ENCODE results near the gene AVL9. TPM values are rescaled to one million over a fixed set of nuclear protein-coding genes. Genes with fewer than 3 reads are reported as not detected.

AVL9 gene
- polyA plus RNA-seq, 2 of the 4 experiments (the other 2 are of a cell fraction) = 24.0 to 36.1 TPM

GRCh38 chr7:32522746-32523530 is 27.6 kb downstream of the AVL9 start:
- CTCF ChIA-PET = no interaction called here
- peaks cover 35% of the 10 kb centered on the region for H3K9me3 ChIP-seq
- no peak for DNase-seq (ENCODE audit: low read depth in 1 of 2, low spot score in 1 of 2)
- no peak overlapping the region for H3K4me2 ChIP-seq
- H3K4me1 ChIP-seq = no peaks in the 10 kb centered on the region
- TF ChIP-seq E2F6 (IDR thresholded peaks at IDR 0.05; ENCODE audit: borderline replicate concordance, low read depth) = no peak
- no peak for TF ChIP-seq ZFP36 (IDR thresholded peaks at IDR 0.05; ENCODE audit: borderline replicate concordance, partially characterized antibody)
- TF ChIP-seq NPAS2 (CRISPR knock-in tag; IDR thresholded peaks at IDR 0.05; ENCODE audit: borderline replicate concordance) = no peak
- TF ChIP-seq POLR2A (IDR thresholded peaks at IDR 0.05; ENCODE audit: low read length) = no peak
- no peak for TF ChIP-seq FOSL2 (IDR thresholded peaks at IDR 0.05)
- no peak for TF ChIP-seq FOSL2 (CRISPR knock-in tag; IDR thresholded peaks at IDR 0.05)
- no peak for TF ChIP-seq EP300 (IDR thresholded peaks at IDR 0.05)
- TF ChIP-seq, protein P1, sequence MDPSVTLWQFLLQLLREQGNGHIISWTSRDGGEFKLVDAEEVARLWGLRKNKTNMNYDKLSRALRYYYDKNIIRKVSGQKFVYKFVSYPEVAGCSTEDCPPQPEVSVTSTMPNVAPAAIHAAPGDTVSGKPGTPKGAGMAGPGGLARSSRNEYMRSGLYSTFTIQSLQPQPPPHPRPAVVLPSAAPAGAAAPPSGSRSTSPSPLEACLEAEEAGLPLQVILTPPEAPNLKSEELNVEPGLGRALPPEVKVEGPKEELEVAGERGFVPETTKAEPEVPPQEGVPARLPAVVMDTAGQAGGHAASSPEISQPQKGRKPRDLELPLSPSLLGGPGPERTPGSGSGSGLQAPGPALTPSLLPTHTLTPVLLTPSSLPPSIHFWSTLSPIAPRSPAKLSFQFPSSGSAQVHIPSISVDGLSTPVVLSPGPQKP (IDR thresholded peaks at IDR 0.05; ENCODE audit: low read depth, low read length) = no peak
- TF ChIP-seq PHF8 (IDR thresholded peaks at IDR 0.05; ENCODE audit: borderline replicate concordance, low read depth) = no peak
- no peak for TF ChIP-seq CHD2 (IDR thresholded peaks at IDR 0.05; ENCODE audit: low read length, partially characterized antibody)
- no peak for TF ChIP-seq JUNB (IDR thresholded peaks at IDR 0.05)
- no peak for TF ChIP-seq HOXB13 (CRISPR knock-in tag; IDR thresholded peaks at IDR 0.05; ENCODE audit: low read depth)
- TF ChIP-seq CBX8 (IDR thresholded peaks at IDR 0.05) = no peak
- TF ChIP-seq, protein P2, sequence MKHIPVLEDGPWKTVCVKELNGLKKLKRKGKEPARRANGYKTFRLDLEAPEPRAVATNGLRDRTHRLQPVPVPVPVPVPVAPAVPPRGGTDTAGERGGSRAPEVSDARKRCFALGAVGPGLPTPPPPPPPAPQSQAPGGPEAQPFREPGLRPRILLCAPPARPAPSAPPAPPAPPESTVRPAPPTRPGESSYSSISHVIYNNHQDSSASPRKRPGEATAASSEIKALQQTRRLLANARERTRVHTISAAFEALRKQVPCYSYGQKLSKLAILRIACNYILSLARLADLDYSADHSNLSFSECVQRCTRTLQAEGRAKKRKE (CRISPR knock-in tag; IDR thresholded peaks at IDR 0.05; ENCODE audit: low read depth) = no peak
- TF ChIP-seq NR3C1 (IDR thresholded peaks at IDR 0.05) = no peak
- TF ChIP-seq, protein P3, sequence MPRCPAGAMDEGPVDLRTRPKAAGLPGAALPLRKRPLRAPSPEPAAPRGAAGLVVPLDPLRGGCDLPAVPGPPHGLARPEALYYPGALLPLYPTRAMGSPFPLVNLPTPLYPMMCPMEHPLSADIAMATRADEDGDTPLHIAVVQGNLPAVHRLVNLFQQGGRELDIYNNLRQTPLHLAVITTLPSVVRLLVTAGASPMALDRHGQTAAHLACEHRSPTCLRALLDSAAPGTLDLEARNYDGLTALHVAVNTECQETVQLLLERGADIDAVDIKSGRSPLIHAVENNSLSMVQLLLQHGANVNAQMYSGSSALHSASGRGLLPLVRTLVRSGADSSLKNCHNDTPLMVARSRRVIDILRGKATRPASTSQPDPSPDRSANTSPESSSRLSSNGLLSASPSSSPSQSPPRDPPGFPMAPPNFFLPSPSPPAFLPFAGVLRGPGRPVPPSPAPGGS (IDR thresholded peaks at IDR 0.05) = no peak
- ATAC-seq = no peak
- no peak for FAIRE-seq
- POLR2A ChIA-PET = no interaction called here
- WGBS (ENCODE audit: missing lambda C conversion rate) = 94% methylated on average over 6 of the region's 6 CpGs
- H3K27ac ChIP-seq = no peak overlapping the region
- H3K4me3 ChIP-seq = no peak overlapping the region

- Histone ChIP-seq H3K4me1 (no peaks in the 10 kb centered on the region), H3K4me2 (no peak overlapping the region), H3K27ac (no peak overlapping the region), H3K4me3 (no peak overlapping the region), H3K9me3 (peaks cover 18% of the 10 kb centered on the region)
- DNase-seq (ENCODE audit: low read depth in 1 of 2, low spot score in 1 of 2) = no peak
- no peak for FAIRE-seq
- no peak for ATAC-seq
- TF ChIP-seq, protein P3 (IDR thresholded peaks at IDR 0.05) = no peak
- TF ChIP-seq ZNF302 (CRISPR knock-in tag; IDR thresholded peaks at IDR 0.05) = no peak
- ChIA-PET CTCF (no interaction called here), POLR2A (no interaction called here)
Observed at GRCh38 chr7:32524631-32525030, 29.3 kb downstream of the AVL9 start.

DNA sequence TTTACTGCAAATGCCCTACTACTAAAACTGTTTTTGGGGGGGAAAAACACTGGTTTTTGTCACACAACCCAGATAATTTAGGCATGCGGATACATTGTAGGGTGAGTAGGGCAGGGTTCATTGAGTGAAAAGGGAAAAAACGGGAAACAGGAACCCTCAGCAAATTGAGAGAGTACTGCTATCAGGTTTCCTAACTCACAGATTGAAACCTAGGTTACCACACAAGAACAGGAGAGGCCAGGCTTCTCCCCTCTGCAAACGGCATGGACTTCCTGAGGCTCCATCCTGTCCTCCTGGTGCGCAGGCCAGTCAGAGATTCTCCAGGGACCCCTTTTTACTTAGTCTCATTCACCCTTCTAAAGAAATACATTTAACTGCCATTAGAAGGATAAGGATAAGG is 30.6 kb downstream of the AVL9 start:
- no peak for DNase-seq (ENCODE audit: low read depth in 1 of 2, low spot score in 1 of 2)
- WGBS (ENCODE audit: missing lambda C conversion rate) = 95% methylated on average over 4 of the region's 4 CpGs
- peaks cover 6% of the 10 kb centered on the region for H3K9me3 ChIP-seq
- CTCF ChIA-PET = no interaction called here
- POLR2A ChIA-PET = no interaction called here
- FAIRE-seq = no peak
- H3K4me1 ChIP-seq = no peaks in the 10 kb centered on the region
- H3K27ac ChIP-seq = no peak overlapping the region
- no peak overlapping the region for H3K4me3 ChIP-seq
- no peak overlapping the region for H3K4me2 ChIP-seq
- ATAC-seq = no peak
- TF ChIP-seq HOXB13 (CRISPR knock-in tag; IDR thresholded peaks at IDR 0.05; ENCODE audit: low read depth) (no peak), HMGXB4 (CRISPR knock-in tag; IDR thresholded peaks at IDR 0.05; ENCODE audit: borderline replicate concordance) (no peak), JUNB (IDR thresholded peaks at IDR 0.05) (no peak), ZSCAN20 (CRISPR knock-in tag; IDR thresholded peaks at IDR 0.05) (no peak), FOSL2 (IDR thresholded peaks at IDR 0.05) (no peak), FOSL2 (CRISPR knock-in tag; IDR thresholded peaks at IDR 0.05) (no peak), GATA3 (IDR thresholded peaks at IDR 0.05; ENCODE audit: borderline replicate concordance) (no peak), PBX3 (IDR thresholded peaks at IDR 0.05) (no peak), ESRRA (IDR thresholded peaks at IDR 0.05; ENCODE audit: borderline replicate concordance, low read length) (no peak), ZFP36 (IDR thresholded peaks at IDR 0.05; ENCODE audit: borderline replicate concordance, partially characterized antibody) (no peak)
- TF ChIP-seq, protein P2 (CRISPR knock-in tag; IDR thresholded peaks at IDR 0.05; ENCODE audit: low read depth) = no peak
- TF ChIP-seq, protein P4, sequence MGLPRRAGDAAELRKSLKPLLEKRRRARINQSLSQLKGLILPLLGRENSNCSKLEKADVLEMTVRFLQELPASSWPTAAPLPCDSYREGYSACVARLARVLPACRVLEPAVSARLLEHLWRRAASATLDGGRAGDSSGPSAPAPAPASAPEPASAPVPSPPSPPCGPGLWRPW (IDR thresholded peaks at IDR 0.05) = no peak

All from A549 (cell line).